Measurements from ENCODE around the gene SRBD1. TPM values are rescaled to one million over a fixed set of nuclear protein-coding genes. Genes with fewer than 3 reads are reported as not detected.

Gene SRBD1
- total and polyA plus RNA-seq, 2 of the 8 experiments (the other 6 are each of a cell fraction or from before 2014, with no cell fraction given): 4.6 to 20.0 TPM

GRCh38 chr2:45586600-45586999 lies 24.5 kb downstream of the SRBD1 start:
- H4K8ac ChIP-seq (ENCODE audit: extremely low read depth, insufficient read depth, low read length): no peak overlapping the region
- no peak overlapping the region for H2BK20ac ChIP-seq (ENCODE audit: low read length)
- no peak for DNase-seq (ENCODE audit: low read depth in 1 of 2, low spot score in 2 of 2)
- no peak overlapping the region for H4K91ac ChIP-seq (replicated peaks; ENCODE audit: insufficient read length, low read length)
- no peak overlapping the region for H2AK5ac ChIP-seq (ENCODE audit: low read depth, low read length)
- peaks cover 0 to 33% of the 10 kb centered on the region in 2 experiments; a peak in 2 of 4 replicates for H3K79me2 ChIP-seq (ENCODE audit: control insufficient read depth in 1 of 2, insufficient read depth in 2 of 2, low read length in 2 of 2)
- H2BK5ac ChIP-seq (ENCODE audit: low read depth, low read length): no peak overlapping the region
- H3K4ac ChIP-seq (replicated peaks; ENCODE audit: insufficient read length, low read depth, low read length): no peak overlapping the region
- no peaks in the 10 kb centered on the region for H4K20me1 ChIP-seq (replicated peaks in 1 of 2; ENCODE audit: control insufficient read depth in 1 of 2, insufficient read depth in 2 of 2, low read length in 2 of 2)
- peaks cover 0 to 1% (median 0%) of the 10 kb centered on the region in 4 experiments; a peak in 1 of 7 replicates for H3K27me3 ChIP-seq (replicated peaks in 1 of 4; ENCODE audit: control insufficient read depth in 3 of 4, extremely low read depth in 1 of 4, insufficient read depth in 3 of 4, low read length in 3 of 4)
- WGBS, 2 experiments (ENCODE audit: extremely low coverage in 1 of 2, insufficient coverage in 1 of 2, insufficient read length in 1 of 2, insufficient replicate concordance in 2 of 2, low coverage in 1 of 2, low lambda C conversion rate in 2 of 2, missing lambda C conversion rate in 1 of 2): 96% methylated on average over 5 of the region's 5 CpGs; no CpG with 5 or more reads in 1 of the 2 experiments
- H3K18ac ChIP-seq (ENCODE audit: extremely low read depth, low read length): no peak overlapping the region
- no peak overlapping the region for H3K23ac ChIP-seq (ENCODE audit: insufficient read length)
- H3K36me3 ChIP-seq (ENCODE audit: control insufficient read depth in 2 of 4, insufficient read depth in 4 of 4, low read length in 3 of 4): peaks cover 0 to 3% (median under 1%) of the 10 kb centered on the region in 4 experiments; a peak in 3 of 8 replicates
- H2AFZ ChIP-seq (ENCODE audit: low read length): no peak overlapping the region
- POLR2A ChIA-PET (ENCODE audit: partially characterized antibody): no interaction called here
- no peak overlapping the region for H3K9ac ChIP-seq (replicated peaks in 1 of 4; ENCODE audit: extremely low read depth in 1 of 4, low read depth in 3 of 4, low read length in 3 of 4)
- TF ChIP-seq SP4 (IDR thresholded peaks at IDR 0.05; ENCODE audit: low read length) (no peak), USF2 (IDR thresholded peaks at IDR 0.05; ENCODE audit: low read length) (no peak), TAF1 (IDR thresholded peaks at IDR 0.05; ENCODE audit: low read depth, low read length) (no peak), KDM5A (IDR thresholded peaks at IDR 0.05; ENCODE audit: low read length) (no peak), SIN3A (conservative IDR thresholded peaks at IDR 0.05 in 1 of 2, IDR thresholded peaks at IDR 0.05 in 1 of 2; ENCODE audit: low read depth in 1 of 2, low read length in 2 of 2) (no peak)
- no peak overlapping the region for H4K5ac ChIP-seq (ENCODE audit: insufficient read length, low read depth, low read length)
- peaks cover 3% of the 10 kb centered on the region; the same call in 1 of the 2 replicates for H3K79me1 ChIP-seq (ENCODE audit: low read depth, low read length)
- H3K23me2 ChIP-seq (ENCODE audit: low read depth, low read length): no peaks in the 10 kb centered on the region
- CTCF ChIA-PET (ENCODE audit: partially characterized antibody): interaction anchor here (0.7 to 2.1 kb wide), 5 partner anchors 10 to 1018 kb away, joined by 3 to 6 read pairs (median 4); no protein-coding TSS in a partner anchor
- H3K4me3 ChIP-seq (ENCODE audit: extremely low read depth in 1 of 4, insufficient read depth in 2 of 4, low read depth in 3 of 4, low read length in 4 of 4): no peak overlapping the region
- H2BK120ac ChIP-seq (replicated peaks; ENCODE audit: low read depth, low read length): no peak overlapping the region
- H2BK12ac ChIP-seq (ENCODE audit: low read depth, low read length): no peak overlapping the region
- FAIRE-seq: no peak
- no peak overlapping the region for H3K4me2 ChIP-seq (ENCODE audit: insufficient read depth in 1 of 2, low read depth in 2 of 2, low read length in 2 of 2)
- peaks cover 0 to 2% (median 0%) of the 10 kb centered on the region in 4 experiments; a peak in 1 of 7 replicates for H3K4me1 ChIP-seq (replicated peaks in 1 of 4; ENCODE audit: control insufficient read depth in 3 of 4, insufficient read depth in 4 of 4, low read length in 3 of 4)
- H3K27ac ChIP-seq (ENCODE audit: low read depth, low read length): no peak overlapping the region
- no peak overlapping the region for H2BK15ac ChIP-seq (ENCODE audit: low read length)
- no peak overlapping the region for H3K14ac ChIP-seq (ENCODE audit: insufficient read length)
- no peak overlapping the region for H3K56ac ChIP-seq (replicated peaks; ENCODE audit: insufficient read length, low read depth, low read length)
- H3K9me3 ChIP-seq (ENCODE audit: insufficient read depth in 2 of 2, low read depth in 1 of 2, low read length in 1 of 2): no peaks in the 10 kb centered on the region

All from H1 (cell line).